Neural progenitor cell (in vitro differentiated cells): Measurements from ENCODE around the gene HCK. TPM values are rescaled to one million over a fixed set of nuclear protein-coding genes. Genes with fewer than 3 reads are reported as not detected.

Experiments used
- DNase-seq: peaks from one replicate; pipeline ENCODE4 v3.0.0-alpha.2; 2016; ENCODE audit warnings: low spot score
- H2AFZ ChIP-seq: fragments of 200-600 bp; sonication (generic); replicated peaks from 2 replicates; pipeline ENCODE4 v1.6.1; 2016; ENCODE audit warnings: antibody characterized with exemption
- H3F3A ChIP-seq: fragments of 200-600 bp; sonication (generic); 2 replicates; pipeline ENCODE4 v1.6.1; 2016; ENCODE audit warnings: antibody characterized with exemption, low read depth
- H3K27ac ChIP-seq: fragments of 200-600 bp; sonication (generic); 2 replicates; pipeline ENCODE4 v1.5.1; 2016; ENCODE audit warnings: mild to moderate bottlenecking
- H3K27me3 ChIP-seq: fragments of 200-600 bp; sonication (generic); 2 replicates; pipeline ENCODE4 v1.6.1; 2016; ENCODE audit warnings: mild to moderate bottlenecking, moderate library complexity
- H3K36me3 ChIP-seq: fragments of 200-600 bp; sonication (generic); 2 replicates; pipeline ENCODE4 v1.5.1; 2016
- H3K4me1 ChIP-seq: fragments of 200-600 bp; sonication (generic); 2 replicates; pipeline ENCODE4 v1.6.1; 2016; ENCODE audit warnings: mixed run types
- H3K4me2 ChIP-seq: fragments of 200-600 bp; sonication (generic); 2 replicates; pipeline ENCODE4 v1.6.1; 2016
- H3K4me3 ChIP-seq: fragments of 200-600 bp; sonication (generic); 2 replicates; pipeline ENCODE4 v1.5.1; 2016
- H3K79me2 ChIP-seq: fragments of 200-600 bp; sonication (generic); 2 replicates; pipeline ENCODE4 v1.6.1; 2016; ENCODE audit warnings: low read depth
- H3K9ac ChIP-seq: fragments of 200-600 bp; sonication (generic); 2 replicates; pipeline ENCODE4 v1.6.1; 2016
- H3K9me3 ChIP-seq: fragments of 200-600 bp; sonication (generic); 2 replicates; pipeline ENCODE4 v1.5.1; 2016; ENCODE audit warnings: low read depth
- H4K20me1 ChIP-seq: fragments of 200-600 bp; sonication (generic); 2 replicates; pipeline ENCODE4 v1.6.1; 2016; ENCODE audit warnings: low read depth
- H3K27ac Mint-ChIP-seq: 3 replicates; pipeline ENCODE4 v1.8.0; 2021; ENCODE audit warnings: mixed read lengths
- H3K27me3 Mint-ChIP-seq: 2 replicates; pipeline ENCODE4 v1.8.0; 2022; ENCODE audit warnings: low read depth, mild to moderate bottlenecking, inconsistent platforms, moderate library complexity, mixed read lengths; ENCODE audit not compliant: insufficient read depth
- H3K36me3 Mint-ChIP-seq: 3 replicates; pipeline ENCODE4 v1.8.0; 2021; ENCODE audit warnings: mixed read lengths
- H3K4me1 Mint-ChIP-seq: 3 replicates; pipeline ENCODE4 v1.8.0; 2021; ENCODE audit warnings: mixed read lengths
- H3K4me3 Mint-ChIP-seq: 3 replicates; pipeline ENCODE4 v1.8.0; 2021; ENCODE audit warnings: mild to moderate bottlenecking, moderate library complexity, mixed read lengths
- H3K9me3 Mint-ChIP-seq: 3 replicates; pipeline ENCODE4 v1.8.0; 2020; ENCODE audit warnings: mixed read lengths
- EZH2 ChIP-seq: fragments of 200-600 bp; sonication (generic); IDR thresholded peaks from 2 replicates; pipeline ENCODE4 v1.6.1; 2017; ENCODE audit warnings: antibody characterized with exemption, mild to moderate bottlenecking, moderate library complexity
- EZH2phosphoT487 ChIP-seq: fragments of 200-600 bp; sonication (generic); IDR thresholded peaks from 2 replicates; pipeline ENCODE4 v1.6.1; 2017; ENCODE audit warnings: antibody characterized with exemption
- total RNA-seq: library from RNA; depleted of rRNA; stranded (reverse); fragments of >200 nt; gene quantifications from 2 replicates; pipeline ENCODE4 v1.2.3, GENCODE V29; 2015; ENCODE audit warnings: low replicate concordance
- TF ChIP-seq, protein P1 (sequence below): fragments of 200-600 bp; sonication (generic); IDR thresholded peaks from 2 replicates; pipeline ENCODE4 v1.5.1; 2017; ENCODE audit warnings: antibody characterized with exemption, mild to moderate bottlenecking

The HCK gene
- total RNA-seq, 1 donor from 2014 or later = not detected

GRCh38 chr20:32019156-32019510, 32.9 kb upstream of the HCK start:
- H3K4me3 Mint-ChIP-seq = peak overlapping the region; percentile 89
- Histone ChIP-seq H3K36me3 (no peaks in the 10 kb centered on the region), H3F3A (peaks cover 14% of the 10 kb centered on the region), H2AFZ (no peak overlapping the region), H3K79me2 (no peaks in the 10 kb centered on the region), H3K4me2 (peak overlapping the region; percentile 78), H3K27me3 (peaks cover 56% of the 10 kb centered on the region), H4K20me1 (no peaks in the 10 kb centered on the region), H3K9ac (no peak overlapping the region), H3K4me3 (peak overlapping the region; percentile 83), H3K27ac (no peak overlapping the region), H3K9me3 (no peaks in the 10 kb centered on the region), H3K4me1 (peaks cover 4% of the 10 kb centered on the region)
- peaks cover 2% of the 10 kb centered on the region for H3K9me3 Mint-ChIP-seq
- no peak for TF ChIP-seq EZH2
- TF ChIP-seq, protein P1, sequence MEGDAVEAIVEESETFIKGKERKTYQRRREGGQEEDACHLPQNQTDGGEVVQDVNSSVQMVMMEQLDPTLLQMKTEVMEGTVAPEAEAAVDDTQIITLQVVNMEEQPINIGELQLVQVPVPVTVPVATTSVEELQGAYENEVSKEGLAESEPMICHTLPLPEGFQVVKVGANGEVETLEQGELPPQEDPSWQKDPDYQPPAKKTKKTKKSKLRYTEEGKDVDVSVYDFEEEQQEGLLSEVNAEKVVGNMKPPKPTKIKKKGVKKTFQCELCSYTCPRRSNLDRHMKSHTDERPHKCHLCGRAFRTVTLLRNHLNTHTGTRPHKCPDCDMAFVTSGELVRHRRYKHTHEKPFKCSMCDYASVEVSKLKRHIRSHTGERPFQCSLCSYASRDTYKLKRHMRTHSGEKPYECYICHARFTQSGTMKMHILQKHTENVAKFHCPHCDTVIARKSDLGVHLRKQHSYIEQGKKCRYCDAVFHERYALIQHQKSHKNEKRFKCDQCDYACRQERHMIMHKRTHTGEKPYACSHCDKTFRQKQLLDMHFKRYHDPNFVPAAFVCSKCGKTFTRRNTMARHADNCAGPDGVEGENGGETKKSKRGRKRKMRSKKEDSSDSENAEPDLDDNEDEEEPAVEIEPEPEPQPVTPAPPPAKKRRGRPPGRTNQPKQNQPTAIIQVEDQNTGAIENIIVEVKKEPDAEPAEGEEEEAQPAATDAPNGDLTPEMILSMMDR = peak; percentile 27
- no peak for TF ChIP-seq EZH2phosphoT487
- H3K4me1 Mint-ChIP-seq = peaks cover 30% of the 10 kb centered on the region
- peaks cover 2% of the 10 kb centered on the region for H3K36me3 Mint-ChIP-seq
- peak; percentile 82 for DNase-seq
- peaks cover 33% of the 10 kb centered on the region for H3K27me3 Mint-ChIP-seq
- H3K27ac Mint-ChIP-seq = no peak overlapping the region

DNA sequence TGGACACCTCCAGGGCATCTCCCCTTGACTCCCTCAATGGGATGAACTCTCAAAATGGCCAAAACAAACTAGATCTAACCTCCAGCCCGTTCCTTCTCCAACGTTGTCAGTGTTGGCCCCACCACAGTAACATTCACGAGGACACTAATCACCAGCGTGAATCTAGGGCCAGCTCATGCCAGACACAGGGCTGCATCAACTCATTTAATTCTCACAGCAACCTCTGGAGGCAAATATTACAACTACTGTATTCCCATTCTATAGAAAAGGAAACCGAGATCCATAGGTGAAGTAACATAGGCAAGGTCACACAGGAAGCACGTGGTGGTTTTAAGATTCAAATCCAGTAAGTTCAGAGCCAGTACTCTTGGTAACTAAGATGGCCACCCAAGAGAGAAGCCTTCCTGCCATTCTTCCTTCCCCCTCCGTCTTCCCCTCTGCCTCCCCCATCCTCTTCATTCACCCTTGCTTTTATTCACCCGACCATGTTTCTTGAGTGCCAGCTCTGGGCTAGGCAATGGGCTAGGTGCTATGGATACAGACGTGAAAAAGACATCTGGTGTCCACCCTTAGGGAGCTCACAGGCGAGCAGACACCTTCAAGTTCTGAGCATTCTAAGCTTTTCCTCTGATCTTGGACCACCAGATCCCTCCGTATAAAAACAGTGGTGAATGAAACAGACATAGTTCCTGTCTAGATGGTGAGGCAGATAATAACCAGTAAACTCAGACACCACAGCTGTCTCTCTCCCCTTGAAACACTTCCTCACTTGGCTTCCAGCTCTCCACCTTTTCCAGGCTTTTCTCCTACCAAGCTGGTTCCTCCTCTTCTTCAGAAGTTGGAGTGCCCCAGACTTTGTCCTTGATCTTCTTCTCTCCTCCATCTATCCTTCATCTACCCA, 32.2 kb upstream of the HCK start:
- Mint-ChIP-seq H3K4me1 (peaks cover 31% of the 10 kb centered on the region), H3K4me3 (peak overlapping the region; percentile 89), H3K27me3 (peaks cover 33% of the 10 kb centered on the region), H3K9me3 (peaks cover 2% of the 10 kb centered on the region), H3K36me3 (peaks cover 2% of the 10 kb centered on the region), H3K27ac (peak overlapping the region; percentile 26)
- H3K36me3 ChIP-seq = no peaks in the 10 kb centered on the region
- peak overlapping the region; percentile 83 for H3K4me3 ChIP-seq
- TF ChIP-seq EZH2 (no peak), EZH2phosphoT487 (no peak)
- TF ChIP-seq, protein P1 = no peak
- H3K79me2 ChIP-seq = no peaks in the 10 kb centered on the region
- H3K27ac ChIP-seq = no peak overlapping the region
- H2AFZ ChIP-seq = no peak overlapping the region
- H3K4me2 ChIP-seq = peak overlapping the region; percentile 78
- H3K4me1 ChIP-seq = peaks cover 7% of the 10 kb centered on the region
- H3K27me3 ChIP-seq = peaks cover 51% of the 10 kb centered on the region
- no peak overlapping the region for H3K9ac ChIP-seq
- no peaks in the 10 kb centered on the region for H3K9me3 ChIP-seq
- peaks cover 14% of the 10 kb centered on the region for H3F3A ChIP-seq
- no peak for DNase-seq
- H4K20me1 ChIP-seq = no peaks in the 10 kb centered on the region

DNA sequence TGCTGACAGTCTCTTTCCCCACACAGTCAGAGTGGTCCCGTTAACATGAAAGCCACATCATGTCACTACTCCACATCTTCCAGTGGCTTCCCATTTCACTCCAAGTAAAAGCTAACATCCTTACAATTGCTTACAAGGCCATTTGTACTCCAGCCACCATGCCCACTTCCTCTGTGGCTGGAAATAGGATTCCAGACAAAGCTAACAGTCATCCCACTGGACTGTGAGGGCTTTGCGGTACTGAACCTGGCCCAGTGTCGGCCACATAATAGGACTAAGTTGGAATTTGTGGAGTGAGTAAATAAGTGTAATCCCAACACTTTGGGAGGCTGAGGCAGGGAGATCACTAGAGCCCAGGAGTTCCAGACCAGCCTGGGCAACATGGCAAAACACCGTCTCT, 31.0 kb upstream of the HCK start:
- peaks cover 14% of the 10 kb centered on the region for H3F3A ChIP-seq
- peaks cover 2% of the 10 kb centered on the region for H3K36me3 Mint-ChIP-seq
- H3K27ac ChIP-seq = no peak overlapping the region
- no peaks in the 10 kb centered on the region for H3K9me3 ChIP-seq
- no peaks in the 10 kb centered on the region for H3K79me2 ChIP-seq
- peaks cover 7% of the 10 kb centered on the region for H3K4me1 ChIP-seq
- peaks cover 22% of the 10 kb centered on the region for H3K4me1 Mint-ChIP-seq
- no peak overlapping the region for H3K4me3 ChIP-seq
- H4K20me1 ChIP-seq = no peaks in the 10 kb centered on the region
- DNase-seq = no peak
- no peak overlapping the region for H3K9ac ChIP-seq
- H3K4me3 Mint-ChIP-seq = peak overlapping the region; percentile 14
- H3K27ac Mint-ChIP-seq = no peak overlapping the region
- no peaks in the 10 kb centered on the region for H3K36me3 ChIP-seq
- TF ChIP-seq EZH2phosphoT487 = no peak
- no peak for TF ChIP-seq EZH2
- TF ChIP-seq, protein P1 = no peak
- peaks cover 29% of the 10 kb centered on the region for H3K27me3 Mint-ChIP-seq
- peaks cover 2% of the 10 kb centered on the region for H3K9me3 Mint-ChIP-seq
- H2AFZ ChIP-seq = no peak overlapping the region
- H3K27me3 ChIP-seq = peaks cover 43% of the 10 kb centered on the region
- H3K4me2 ChIP-seq = no peak overlapping the region
